ENCODE measurements around the gene RBMY1B.
"Not testable (repeated sequence)": the region's sequence is repeated elsewhere in the genome, so short reads cannot be mapped to it uniquely, and the experiment has no call there.

Gene RBMY1B

GRCh38 chrY:21511038-21511437 is at the start of gene RBMY1B:
Gene RBMY1B, plus strand, starts transcription at chrY:21511338. Its CDS starts 2,013 bp downstream, at chrY:21513351.
- not testable (repeated sequence) for H3K27me3 ChIP-seq (ENCODE audit: control insufficient read depth, low read length); H3K9me2 ChIP-seq (replicated peaks; ENCODE audit: control insufficient read depth, low read length); H3F3A ChIP-seq (ENCODE audit: control insufficient read depth, insufficient read depth); H3K79me2 ChIP-seq (ENCODE audit: control insufficient read depth, low read length); H3K36me3 ChIP-seq (ENCODE audit: control insufficient read depth, low read length); H3K4me2 ChIP-seq (ENCODE audit: low read length); H3K9me3 ChIP-seq (ENCODE audit: control insufficient read depth, insufficient read depth, low read length); H3K4me3 ChIP-seq (ENCODE audit: low read length); H3K4me1 ChIP-seq (ENCODE audit: control insufficient read depth, low read length); H4K20me1 ChIP-seq (ENCODE audit: control insufficient read depth, insufficient read depth, low read depth, low read length); H3K27ac ChIP-seq (ENCODE audit: low read depth, low read length)

GRCh38 chrY:21462915-21463314 is 48.2 kb upstream of the RBMY1B start:
- H3K4me3 ChIP-seq (ENCODE audit: low read length); H3K4me2 ChIP-seq (ENCODE audit: low read length); H3K27ac ChIP-seq (ENCODE audit: low read depth, low read length); H3F3A ChIP-seq (ENCODE audit: control insufficient read depth, insufficient read depth); H3K9me2 ChIP-seq (replicated peaks; ENCODE audit: control insufficient read depth, low read length); H3K79me2 ChIP-seq (ENCODE audit: control insufficient read depth, low read length); H3K9me3 ChIP-seq (ENCODE audit: control insufficient read depth, insufficient read depth, low read length); H4K20me1 ChIP-seq (ENCODE audit: control insufficient read depth, insufficient read depth, low read depth, low read length); H3K36me3 ChIP-seq (ENCODE audit: control insufficient read depth, low read length); H3K27me3 ChIP-seq (ENCODE audit: control insufficient read depth, low read length); H3K4me1 ChIP-seq (ENCODE audit: control insufficient read depth, low read length): not testable (repeated sequence)

GRCh38 chrY:21482967-21483366 is 28.2 kb upstream of the RBMY1B start:
- Histone ChIP-seq H3K36me3 (ENCODE audit: control insufficient read depth, low read length) (no peaks in the 10 kb centered on the region), H3K79me2 (ENCODE audit: control insufficient read depth, low read length) (no peaks in the 10 kb centered on the region), H3K27ac (ENCODE audit: low read depth, low read length) (no peak overlapping the region), H4K20me1 (ENCODE audit: control insufficient read depth, insufficient read depth, low read depth, low read length) (no peaks in the 10 kb centered on the region), H3K4me2 (ENCODE audit: low read length) (no peak overlapping the region), H3K9me3 (ENCODE audit: control insufficient read depth, insufficient read depth, low read length) (no peaks in the 10 kb centered on the region), H3K4me1 (ENCODE audit: control insufficient read depth, low read length) (no peaks in the 10 kb centered on the region), H3K27me3 (ENCODE audit: control insufficient read depth, low read length) (no peaks in the 10 kb centered on the region), H3K9me2 (replicated peaks; ENCODE audit: control insufficient read depth, low read length) (no peaks in the 10 kb centered on the region), H3K4me3 (ENCODE audit: low read length) (no peak overlapping the region), H3F3A (ENCODE audit: control insufficient read depth, insufficient read depth) (no peaks in the 10 kb centered on the region)
- TF ChIP-seq CTCF (IDR thresholded peaks at IDR 0.05; ENCODE audit: low read depth, low read length, poor library complexity, severe bottlenecking) (no peak), EZH2phosphoT487 (IDR thresholded peaks at IDR 0.05; ENCODE audit: borderline replicate concordance, low read length) (no peak)

GRCh38 chrY:21534579-21534978 is 23.4 kb downstream of the RBMY1B start, which contains the start of gene RBMY1A1:
Gene RBMY1A1, plus strand, starts transcription at chrY:21534879. Its CDS starts 2,013 bp downstream, at chrY:21536892.
- not testable (repeated sequence) for H3K27ac ChIP-seq (ENCODE audit: low read depth, low read length); H4K20me1 ChIP-seq (ENCODE audit: control insufficient read depth, insufficient read depth, low read depth, low read length); H3K9me3 ChIP-seq (ENCODE audit: control insufficient read depth, insufficient read depth, low read length); H3K4me2 ChIP-seq (ENCODE audit: low read length); H3K4me1 ChIP-seq (ENCODE audit: control insufficient read depth, low read length); H3K27me3 ChIP-seq (ENCODE audit: control insufficient read depth, low read length); H3K36me3 ChIP-seq (ENCODE audit: control insufficient read depth, low read length); H3K9me2 ChIP-seq (replicated peaks; ENCODE audit: control insufficient read depth, low read length); H3K4me3 ChIP-seq (ENCODE audit: low read length); H3K79me2 ChIP-seq (ENCODE audit: control insufficient read depth, low read length); H3F3A ChIP-seq (ENCODE audit: control insufficient read depth, insufficient read depth)

GRCh38 chrY:21559316-21559984 is 48.3 kb downstream of the RBMY1B start:
- H3K9me2 ChIP-seq (replicated peaks; ENCODE audit: control insufficient read depth, low read length); H3F3A ChIP-seq (ENCODE audit: control insufficient read depth, insufficient read depth); H3K9me3 ChIP-seq (ENCODE audit: control insufficient read depth, insufficient read depth, low read length); H3K27ac ChIP-seq (ENCODE audit: low read depth, low read length); H3K4me3 ChIP-seq (ENCODE audit: low read length); H3K4me2 ChIP-seq (ENCODE audit: low read length); H3K4me1 ChIP-seq (ENCODE audit: control insufficient read depth, low read length); H3K27me3 ChIP-seq (ENCODE audit: control insufficient read depth, low read length); H4K20me1 ChIP-seq (ENCODE audit: control insufficient read depth, insufficient read depth, low read depth, low read length); H3K36me3 ChIP-seq (ENCODE audit: control insufficient read depth, low read length); H3K79me2 ChIP-seq (ENCODE audit: control insufficient read depth, low read length): not testable (repeated sequence)

Data from DOHH2 (cell line).